SU-DHL-6 (cell line): ENCODE data around the gene NAXE.

ENCODE experiments used
- EZH2phosphoT487 ChIP-seq: fragments of 200-600 bp; sonication (generic), shearing (Covaris generic); conservative IDR thresholded peaks from 2 replicates; pipeline ENCODE4 v1.6.1; 2018; ENCODE audit warnings: mild to moderate bottlenecking, antibody characterized with exemption, low read length, moderate library complexity, mixed read lengths
- TF ChIP-seq, protein P1 (sequence below): fragments of 200-600 bp; sonication (generic); IDR thresholded peaks from one replicate; pipeline ENCODE4 v1.5.1; 2017; ENCODE audit warnings: antibody characterized with exemption, mild to moderate bottlenecking, low read length, moderate library complexity; ENCODE audit not compliant: insufficient read depth, poor library complexity, severe bottlenecking

DNA sequence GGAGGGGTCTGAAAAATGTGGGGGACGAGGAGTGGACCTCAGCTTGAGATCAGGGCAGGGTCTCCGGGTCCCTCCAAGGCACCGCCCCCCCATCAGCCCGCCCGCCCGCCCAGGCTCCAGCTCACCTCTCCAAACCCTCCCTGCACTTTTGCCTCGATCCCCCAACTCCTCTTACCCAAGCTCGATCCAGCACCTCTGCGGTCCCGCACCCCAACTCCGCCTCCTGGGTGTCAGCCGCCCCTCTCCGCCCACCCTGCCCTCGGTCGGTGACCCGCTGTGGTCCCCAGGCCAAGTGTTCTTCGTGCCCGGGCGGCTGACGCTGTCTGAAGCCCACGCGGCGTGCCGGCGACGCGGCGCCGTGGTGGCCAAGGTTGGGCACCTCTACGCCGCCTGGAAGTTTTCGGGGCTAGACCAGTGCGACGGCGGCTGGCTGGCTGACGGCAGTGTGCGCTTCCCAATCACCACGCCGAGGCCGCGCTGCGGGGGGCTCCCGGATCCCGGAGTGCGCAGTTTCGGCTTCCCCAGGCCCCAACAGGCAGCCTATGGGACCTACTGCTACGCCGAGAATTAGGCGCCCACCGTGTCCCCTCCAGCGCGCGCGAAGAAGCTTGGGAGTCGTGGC, 33.3 kb downstream of the NAXE start:
- TF ChIP-seq, protein P1, sequence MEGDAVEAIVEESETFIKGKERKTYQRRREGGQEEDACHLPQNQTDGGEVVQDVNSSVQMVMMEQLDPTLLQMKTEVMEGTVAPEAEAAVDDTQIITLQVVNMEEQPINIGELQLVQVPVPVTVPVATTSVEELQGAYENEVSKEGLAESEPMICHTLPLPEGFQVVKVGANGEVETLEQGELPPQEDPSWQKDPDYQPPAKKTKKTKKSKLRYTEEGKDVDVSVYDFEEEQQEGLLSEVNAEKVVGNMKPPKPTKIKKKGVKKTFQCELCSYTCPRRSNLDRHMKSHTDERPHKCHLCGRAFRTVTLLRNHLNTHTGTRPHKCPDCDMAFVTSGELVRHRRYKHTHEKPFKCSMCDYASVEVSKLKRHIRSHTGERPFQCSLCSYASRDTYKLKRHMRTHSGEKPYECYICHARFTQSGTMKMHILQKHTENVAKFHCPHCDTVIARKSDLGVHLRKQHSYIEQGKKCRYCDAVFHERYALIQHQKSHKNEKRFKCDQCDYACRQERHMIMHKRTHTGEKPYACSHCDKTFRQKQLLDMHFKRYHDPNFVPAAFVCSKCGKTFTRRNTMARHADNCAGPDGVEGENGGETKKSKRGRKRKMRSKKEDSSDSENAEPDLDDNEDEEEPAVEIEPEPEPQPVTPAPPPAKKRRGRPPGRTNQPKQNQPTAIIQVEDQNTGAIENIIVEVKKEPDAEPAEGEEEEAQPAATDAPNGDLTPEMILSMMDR = no peak
- no peak for TF ChIP-seq EZH2phosphoT487
